VCaP (cell line): Measurements from ENCODE around the gene ARHGAP23.

Source experiments
- H3K27ac ChIP-seq: fragments of 450-650 bp; 2 replicates; pipeline ENCODE4 v1.5.1; 2017
- CTCF ChIP-seq: fragments of 450-650 bp; conservative IDR thresholded peaks from 2 replicates; pipeline ENCODE4 v1.5.1; 2017; ENCODE audit warnings: mild to moderate bottlenecking, moderate library complexity

Gene ARHGAP23

GRCh38 chr17:38440614-38441397 is 12.5 kb downstream of the ARHGAP23 start:
- no peak for TF ChIP-seq CTCF
- H3K27ac ChIP-seq = no peak overlapping the region

GRCh38 chr17:38441429-38442061 is 13.3 kb downstream of the ARHGAP23 start:
- no peak for TF ChIP-seq CTCF

GRCh38 chr17:38442548-38442947 is 14.3 kb downstream of the ARHGAP23 start:
- H3K27ac ChIP-seq = no peak overlapping the region
- no peak for TF ChIP-seq CTCF

More at GRCh38 chr17:38441429-38442061, 13.3 kb downstream of the ARHGAP23 start:
- H3K27ac ChIP-seq = no peak overlapping the region

- no peak overlapping the region for H3K27ac ChIP-seq
- no peak for TF ChIP-seq CTCF
Observed at GRCh38 chr17:38443356-38444031, 15.2 kb downstream of the ARHGAP23 start.

- H3K27ac ChIP-seq = no peak overlapping the region; the same call in 1 of the 2 replicates
- TF ChIP-seq CTCF = peak; percentile 99
Observed at GRCh38 chr17:38444151-38444550, 15.9 kb downstream of the ARHGAP23 start.

- no peak overlapping the region for H3K27ac ChIP-seq
- no peak for TF ChIP-seq CTCF
Observed at GRCh38 chr17:38447502-38448085, 19.3 kb downstream of the ARHGAP23 start.
